HCT116 (cell line): Measurements from ENCODE around the gene PNMT.

Experiments used
- CTCF ChIP-seq, 3 experiments: fragments of 200-600 bp in 1 of 3; sonication (generic) in 1 of 3; IDR thresholded peaks in 2 of 3; conservative IDR thresholded peaks in 1 of 3; 2 replicates each; pipeline ENCODE4 v1.5.1; 2012 to 2017; ENCODE audit warnings: low read depth in 2 of 3, low read length in 2 of 3, antibody characterized with exemption in 1 of 3, borderline replicate concordance in 1 of 3, control low read depth in 1 of 3, mild to moderate bottlenecking in 1 of 3, mixed read lengths in 1 of 3, mixed run types in 1 of 3, moderate library complexity in 1 of 3; ENCODE audit not compliant: insufficient read depth in 1 of 3
- EZH2 ChIP-seq: fragments of 200-600 bp; sonication (generic); IDR thresholded peaks from 2 replicates; pipeline ENCODE4 v1.6.1; 2017; ENCODE audit warnings: antibody characterized with exemption, mixed run types
- POLR2A ChIP-seq: IDR thresholded peaks from 2 replicates; pipeline ENCODE4 v1.7.0; 2011; ENCODE audit warnings: borderline replicate concordance; ENCODE audit not compliant: insufficient read depth, insufficient read length; ENCODE audit errors: extremely low read depth
- POLR2AphosphoS5 ChIP-seq: IDR thresholded peaks from 2 replicates; pipeline ENCODE4 v1.6.1; 2011; ENCODE audit warnings: mild to moderate bottlenecking, low read depth, low read length, moderate library complexity
- RAD21 ChIP-seq: IDR thresholded peaks from 2 replicates; pipeline ENCODE4 v1.6.1; 2012; ENCODE audit warnings: low read depth, mild to moderate bottlenecking
- REST ChIP-seq: IDR thresholded peaks from 2 replicates; pipeline ENCODE4 v1.6.1; 2012; ENCODE audit warnings: low read depth
- SP1 ChIP-seq: IDR thresholded peaks from 2 replicates; pipeline ENCODE4 v1.6.1; 2012; ENCODE audit warnings: low read depth
- TCF7L2 ChIP-seq: IDR thresholded peaks from 2 replicates; pipeline ENCODE4 v1.7.0; 2011; ENCODE audit warnings: borderline replicate concordance, inconsistent platforms; ENCODE audit not compliant: insufficient read depth, insufficient read length; ENCODE audit errors: extremely low read depth
- YY1 ChIP-seq: IDR thresholded peaks from 2 replicates; pipeline ENCODE4 v1.6.1; 2011; ENCODE audit warnings: low read length, low read depth, moderate library complexity, mild to moderate bottlenecking; ENCODE audit not compliant: insufficient replicate concordance; ENCODE audit errors: extremely low read depth
- ZFX ChIP-seq: fragments of 450-650 bp; IDR thresholded peaks from 2 replicates; pipeline ENCODE4 v1.6.1; 2017

GRCh38 chr17:39667262-39667944, 850 bp upstream of the PNMT start:
- TF ChIP-seq CTCF (IDR thresholded peaks at IDR 0.05 in 2 of 3, conservative IDR thresholded peaks at IDR 0.05 in 1 of 3; ENCODE audit: borderline replicate concordance in 1 of 3, insufficient read depth in 1 of 3, low read depth in 2 of 3, low read length in 2 of 3) (no peak), EZH2 (no peak), POLR2AphosphoS5 (no peak), SP1 (no peak), YY1 (no peak), ZFX (no peak), RAD21 (no peak), REST (no peak), TCF7L2 (no peak), POLR2A (no peak)
